ENCODE data around the gene SIGLEC15.

DNA sequence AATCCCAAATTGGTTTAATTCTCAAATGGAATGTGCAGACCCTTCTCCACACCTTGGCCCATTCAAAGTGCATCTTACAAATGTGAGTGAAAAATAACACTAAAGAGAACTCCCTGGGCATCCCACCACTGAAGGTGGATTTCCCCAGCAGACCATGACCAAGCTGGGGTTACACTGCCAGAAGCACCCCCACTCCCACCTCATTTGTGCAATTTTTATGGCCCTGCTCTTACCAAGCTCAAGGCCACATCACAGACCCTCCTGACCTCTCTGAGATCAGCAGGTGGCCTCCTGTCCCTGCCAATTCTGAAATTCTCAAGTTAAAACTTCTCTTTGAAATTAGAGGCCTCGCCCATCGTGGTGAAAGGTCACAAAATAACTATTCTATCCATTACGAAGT lies 21.6 kb downstream of the SIGLEC15 start:
- TF ChIP-seq, protein P1, sequence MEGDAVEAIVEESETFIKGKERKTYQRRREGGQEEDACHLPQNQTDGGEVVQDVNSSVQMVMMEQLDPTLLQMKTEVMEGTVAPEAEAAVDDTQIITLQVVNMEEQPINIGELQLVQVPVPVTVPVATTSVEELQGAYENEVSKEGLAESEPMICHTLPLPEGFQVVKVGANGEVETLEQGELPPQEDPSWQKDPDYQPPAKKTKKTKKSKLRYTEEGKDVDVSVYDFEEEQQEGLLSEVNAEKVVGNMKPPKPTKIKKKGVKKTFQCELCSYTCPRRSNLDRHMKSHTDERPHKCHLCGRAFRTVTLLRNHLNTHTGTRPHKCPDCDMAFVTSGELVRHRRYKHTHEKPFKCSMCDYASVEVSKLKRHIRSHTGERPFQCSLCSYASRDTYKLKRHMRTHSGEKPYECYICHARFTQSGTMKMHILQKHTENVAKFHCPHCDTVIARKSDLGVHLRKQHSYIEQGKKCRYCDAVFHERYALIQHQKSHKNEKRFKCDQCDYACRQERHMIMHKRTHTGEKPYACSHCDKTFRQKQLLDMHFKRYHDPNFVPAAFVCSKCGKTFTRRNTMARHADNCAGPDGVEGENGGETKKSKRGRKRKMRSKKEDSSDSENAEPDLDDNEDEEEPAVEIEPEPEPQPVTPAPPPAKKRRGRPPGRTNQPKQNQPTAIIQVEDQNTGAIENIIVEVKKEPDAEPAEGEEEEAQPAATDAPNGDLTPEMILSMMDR (IDR thresholded peaks at IDR 0.05): no peak
- no peak for TF ChIP-seq POLR2A (IDR thresholded peaks at IDR 0.05)
